GM18907 (cell line): ENCODE results near the gene UBL4B.

Experiments
- ATAC-seq: cut with Tn5 transposase; IDR thresholded peaks from one replicate; pipeline ENCODE4 v1.9.1; 2021; ENCODE audit warnings: mild to moderate bottlenecking, moderate library complexity; ENCODE audit not compliant: unreplicated experiment

The UBL4B gene

GRCh38 chr1:110151175-110151669 is 39.0 kb downstream of the UBL4B start:
- no peak for ATAC-seq

GRCh38 chr1:110152133-110152785 is 40.0 kb downstream of the UBL4B start:
- ATAC-seq, result no peak

GRCh38 chr1:110153407-110153950 is 41.2 kb downstream of the UBL4B start:
- no peak for ATAC-seq

GRCh38 chr1:110155878-110156522 is 43.8 kb downstream of the UBL4B start:
- ATAC-seq, result no peak

GRCh38 chr1:110158261-110158660 is 46.0 kb downstream of the UBL4B start:
- ATAC-seq, result no peak

GRCh38 chr1:110159168-110159567 is 46.9 kb downstream of the UBL4B start:
- ATAC-seq, result no peak

GRCh38 chr1:110160538-110161100 is 48.4 kb downstream of the UBL4B start:
- no peak for ATAC-seq

GRCh38 chr1:110161165-110161564 is 48.9 kb downstream of the UBL4B start:
- no peak for ATAC-seq

- no peak for ATAC-seq
These were observed 49.6 kb downstream of the UBL4B start for GRCh38 chr1:110161849-110162248.
